Panc1 (cell line): Measurements from ENCODE around the gene EDEM3.

ENCODE experiments used
- CTCF ChIP-seq: fragments of 450-650 bp; IDR thresholded peaks from 2 replicates; pipeline ENCODE4 v1.5.1; 2017; ENCODE audit warnings: mild to moderate bottlenecking
- POLR2AphosphoS5 ChIP-seq: IDR thresholded peaks from 2 replicates; pipeline ENCODE4 v1.6.1; 2012; ENCODE audit warnings: mild to moderate bottlenecking, low read depth, low read length, moderate library complexity
- REST ChIP-seq, 2 experiments: IDR thresholded peaks; 2 replicates each; pipeline ENCODE4 v1.6.1; 2011 to 2012; ENCODE audit warnings: low read depth in 2 of 2, control low read depth in 1 of 2, low read length in 1 of 2, mild to moderate bottlenecking in 1 of 2, moderate library complexity in 1 of 2; ENCODE audit not compliant: insufficient read depth in 1 of 2
- SIN3A ChIP-seq: IDR thresholded peaks from 2 replicates; pipeline ENCODE4 v1.6.1; 2012; ENCODE audit warnings: low read depth, mild to moderate bottlenecking, low read length, moderate library complexity, borderline replicate concordance; ENCODE audit not compliant: insufficient read depth
- TCF7L2 ChIP-seq: IDR thresholded peaks from 2 replicates; pipeline ENCODE4 v1.6.1; 2011; ENCODE audit warnings: mild to moderate bottlenecking, low read depth, low read length, inconsistent platforms

- no peak for TF ChIP-seq CTCF
- TF ChIP-seq REST (IDR thresholded peaks at IDR 0.05; ENCODE audit: insufficient read depth in 1 of 2, low read depth in 2 of 2, low read length in 1 of 2) = no peak
- no peak for TF ChIP-seq POLR2AphosphoS5
- no peak for TF ChIP-seq SIN3A
- no peak for TF ChIP-seq TCF7L2
Measured at GRCh38 chr1:184646824-184647223, 107.8 kb downstream of the EDEM3 start.
